HUDEP-2 (cell line): ENCODE results near the gene C6orf89.
"Not testable (repeated sequence)": the region's sequence is repeated elsewhere in the genome, so short reads cannot be mapped to it uniquely, and the experiment has no call there.

ENCODE experiments used
- DNase-seq, 76 experiments: peaks; one replicate each; lab custom pipeline; 2025; ENCODE audit not compliant: unreplicated experiment in 76 of 76; lab: John Stamatoyannopoulos, UW

The C6orf89 gene

DNA sequence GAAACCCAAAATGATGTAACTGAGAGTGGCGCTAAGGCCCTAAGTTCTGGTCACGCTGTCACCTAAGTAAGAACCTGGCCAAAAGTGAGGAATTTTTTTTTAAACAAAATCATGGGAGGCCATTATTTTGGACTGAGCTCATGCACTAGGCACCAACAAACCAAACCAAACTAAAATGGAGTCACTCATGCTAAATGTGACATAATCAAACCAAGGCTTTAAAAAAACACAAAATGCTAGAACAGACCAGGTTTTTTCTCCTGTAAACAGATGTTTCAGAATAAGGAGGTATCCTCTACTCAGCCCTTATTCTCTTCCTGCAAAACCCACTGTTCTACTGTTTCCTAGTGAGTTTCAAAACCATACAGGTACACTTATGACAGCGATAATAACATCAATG lies 1.1 kb upstream of the C6orf89 start:
- DNase-seq = no peak

DNA sequence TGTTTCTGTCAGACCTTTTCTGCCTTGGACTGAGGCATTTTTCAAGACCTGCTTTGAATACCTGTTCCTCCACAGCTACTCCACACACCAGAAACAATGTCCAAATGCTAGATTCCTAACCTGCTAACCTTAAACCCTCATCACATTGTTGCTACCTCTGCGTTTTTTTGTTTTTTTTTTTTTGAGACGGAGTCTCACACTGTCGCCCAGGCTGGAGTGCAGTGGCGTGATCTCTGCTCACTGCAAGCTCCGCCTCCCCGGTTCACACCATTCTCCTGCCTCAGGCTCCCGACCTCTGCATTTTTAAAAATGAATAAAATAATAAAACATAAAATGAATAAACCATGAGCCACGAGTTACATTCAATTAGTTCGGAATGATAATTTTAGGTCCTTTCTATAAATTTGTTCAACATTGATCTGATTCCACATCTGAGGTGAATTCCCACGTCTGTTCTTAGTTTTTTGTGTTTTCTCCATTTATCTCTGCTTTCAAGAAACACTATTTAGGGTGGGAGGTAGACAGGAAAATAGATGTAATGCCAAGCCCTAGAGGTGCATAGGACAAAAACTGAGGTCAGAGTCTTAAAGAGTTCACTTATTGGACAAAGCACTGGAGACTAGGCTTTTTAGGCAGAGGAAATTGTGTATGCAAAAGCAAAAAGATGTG lies 1.3 kb downstream of the C6orf89 start:
- DNase-seq = peak in 39 of 76 experiments; percentile 21 to 69 (median 39)

DNA sequence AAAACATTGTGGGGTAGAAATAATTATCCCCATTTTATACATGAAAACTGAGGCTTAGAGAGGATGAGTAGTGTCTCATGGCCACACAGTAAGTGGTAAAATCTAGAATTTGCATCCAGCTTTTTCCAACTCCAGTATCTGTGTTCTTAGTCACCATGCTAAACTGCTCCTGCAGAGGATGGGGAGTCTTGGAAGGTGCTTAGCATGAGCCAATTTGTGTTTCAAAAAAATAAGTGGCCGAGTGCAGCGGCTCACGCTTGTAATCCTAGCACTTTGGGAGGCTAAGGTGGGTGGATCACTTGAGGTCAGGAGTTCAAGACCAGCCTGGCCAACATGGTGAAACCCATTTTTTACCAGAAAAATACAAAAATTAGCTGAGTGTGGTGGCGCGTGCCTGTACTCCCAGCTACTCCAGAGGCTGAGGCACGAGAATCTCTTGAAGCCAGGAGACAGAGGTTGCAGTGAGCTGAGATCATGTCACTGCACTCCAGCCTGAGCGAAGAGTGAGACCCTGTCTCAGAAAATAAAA lies 2.4 kb downstream of the C6orf89 start:
- no peak for DNase-seq

DNA sequence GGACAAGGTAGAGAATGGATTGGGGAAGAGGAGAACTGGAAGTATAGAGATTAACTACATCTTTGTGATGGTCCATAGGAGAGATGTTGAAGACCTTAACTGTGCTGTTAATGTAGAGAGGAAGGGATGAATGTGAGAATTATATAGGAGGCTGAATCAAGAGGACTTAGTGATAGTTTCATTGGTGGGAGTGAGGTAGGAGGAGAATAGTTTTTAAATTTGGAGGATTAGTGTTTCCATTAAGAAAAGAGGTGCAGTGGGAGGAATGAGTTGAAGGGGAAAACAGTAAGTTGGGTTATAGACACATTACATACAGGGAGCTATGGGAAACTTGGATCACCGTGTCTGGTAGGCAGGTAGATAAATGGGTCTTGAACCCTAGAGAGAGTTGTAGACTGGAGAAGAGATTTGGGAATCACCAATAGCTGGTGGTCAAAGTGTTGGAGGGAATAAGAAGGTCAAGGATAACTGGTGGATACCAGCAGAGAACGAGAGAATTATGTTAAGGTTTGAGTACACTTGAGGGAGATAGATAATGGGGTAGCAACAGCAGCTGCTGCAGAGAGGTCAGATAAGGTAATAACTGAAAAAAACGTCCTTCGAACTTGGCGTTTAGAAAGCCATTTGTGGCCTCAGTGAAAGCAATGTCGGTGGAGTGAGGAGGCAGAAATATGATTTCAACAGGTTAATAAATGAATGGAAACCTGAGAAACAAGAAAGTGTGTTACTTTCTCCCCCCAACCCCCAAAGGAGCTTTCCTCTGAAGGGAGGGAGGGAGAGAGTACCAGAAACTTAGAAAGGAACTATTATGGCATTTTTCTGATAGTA lies 3.1 kb downstream of the C6orf89 start:
- peak in 48 of 76 experiments; percentile 14 to 86 (median 60) for DNase-seq

DNA sequence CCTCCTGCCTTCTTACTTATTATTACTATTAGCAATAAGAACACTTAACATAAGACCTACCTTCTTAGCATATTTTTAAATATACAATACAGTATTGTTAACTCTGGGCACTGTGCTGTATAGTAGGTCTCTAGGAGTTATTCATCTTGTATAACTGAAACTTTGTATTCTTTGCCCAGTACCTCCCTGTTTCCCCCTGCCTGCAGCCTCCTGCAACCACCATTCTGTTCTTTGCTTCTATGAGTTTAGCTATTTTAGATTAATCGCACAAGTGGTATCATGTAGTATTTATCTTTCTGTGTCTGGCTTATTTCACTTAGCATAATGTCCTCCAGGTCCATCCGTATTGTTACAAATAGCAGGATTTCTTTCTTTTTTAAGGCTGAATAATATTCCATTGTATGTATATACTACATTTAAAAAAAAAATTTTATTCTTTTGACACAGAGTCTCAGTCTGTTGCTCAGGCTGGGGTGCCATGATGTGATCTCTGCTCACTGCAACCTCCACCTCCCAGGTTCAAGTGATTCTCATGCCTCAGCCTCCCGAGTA lies 4.4 kb downstream of the C6orf89 start:
- peak in 3 of 76 experiments; percentile 9 to 21 (median 10) for DNase-seq

DNA sequence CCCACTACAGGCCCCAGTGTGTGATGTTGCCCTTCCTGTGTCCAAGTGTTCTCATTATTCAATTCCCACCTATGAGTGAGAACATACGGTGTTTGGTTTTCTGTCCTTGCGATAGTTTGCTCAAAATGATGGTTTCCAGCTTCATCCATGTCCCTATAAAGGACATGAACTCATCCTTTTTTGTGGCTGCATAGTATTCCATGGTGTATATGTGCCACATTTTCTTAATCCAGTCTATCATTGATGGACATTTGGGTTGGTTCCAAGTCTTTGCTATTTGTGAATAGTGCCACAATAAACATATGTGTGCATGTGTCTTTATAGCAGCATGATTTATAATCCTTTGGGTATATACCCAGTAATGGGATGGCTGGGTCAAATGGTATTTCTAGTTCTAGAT lies 5.4 kb downstream of the C6orf89 start:
- DNase-seq = not testable (repeated sequence)

DNA sequence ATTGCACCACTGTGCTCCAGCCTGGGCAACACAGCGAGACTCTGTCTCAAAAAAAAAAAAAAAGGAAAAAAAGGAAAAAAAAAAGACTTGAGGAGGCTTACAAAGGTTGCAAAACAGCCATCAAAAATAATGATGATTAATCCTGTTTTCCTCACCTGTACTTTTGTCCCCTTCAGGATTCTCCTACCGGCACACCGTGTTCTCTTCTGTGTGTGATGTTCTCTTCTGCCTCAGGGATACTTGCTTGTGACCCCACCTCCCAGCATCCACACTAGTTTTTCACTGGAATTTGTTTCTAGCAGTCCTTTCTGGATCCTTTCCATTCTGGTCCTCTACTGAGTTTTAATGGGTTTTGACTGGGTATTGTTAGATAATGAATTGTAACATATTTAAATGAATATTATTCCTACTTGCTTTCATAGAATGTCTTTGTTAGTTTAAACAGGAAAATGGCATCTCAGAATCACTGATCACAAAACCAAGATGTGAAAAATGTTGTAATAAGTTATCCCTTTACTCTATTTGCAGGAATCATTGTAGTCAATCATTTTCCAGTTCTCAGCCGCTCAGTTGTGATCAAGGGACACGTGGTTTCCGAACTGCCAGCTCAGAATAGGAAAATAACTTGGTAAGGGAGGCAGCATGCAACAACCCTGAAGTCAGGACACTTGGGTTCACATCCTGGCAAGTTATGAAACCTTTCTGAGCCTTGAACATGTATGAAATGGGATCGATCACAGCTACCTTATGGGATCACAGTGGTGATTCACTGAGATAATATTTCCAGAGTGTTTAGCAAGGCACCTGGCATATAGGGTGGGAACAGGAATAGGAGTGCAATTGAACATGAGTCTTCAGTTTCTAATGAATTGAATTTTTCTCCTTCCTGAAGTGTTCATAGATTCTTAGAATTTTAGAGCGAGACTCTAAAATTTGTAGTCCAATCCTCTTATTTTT lies 8.5 kb downstream of the C6orf89 start:
- DNase-seq = no peak

DNA sequence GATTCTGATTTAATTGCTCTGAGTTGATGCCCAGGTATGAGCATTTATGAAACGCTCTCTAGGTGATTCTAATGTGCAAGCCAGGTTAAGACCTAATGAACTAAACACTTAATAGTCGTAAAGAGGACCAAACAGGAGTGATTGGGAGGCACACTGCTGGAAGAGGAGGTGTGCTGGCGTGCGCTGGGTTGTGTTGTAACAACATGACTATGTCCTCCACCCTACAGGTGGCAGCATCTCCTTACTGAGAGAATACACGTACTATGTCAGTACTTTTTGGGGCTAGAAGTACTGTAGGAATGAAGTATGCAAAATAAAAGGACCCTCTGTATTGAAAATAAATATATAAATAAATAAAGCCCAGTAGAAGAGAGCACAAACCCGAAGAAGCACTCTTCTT lies 11.9 kb downstream of the C6orf89 start:
- peak in 1 of 76 experiments; percentile 22 for DNase-seq

DNA sequence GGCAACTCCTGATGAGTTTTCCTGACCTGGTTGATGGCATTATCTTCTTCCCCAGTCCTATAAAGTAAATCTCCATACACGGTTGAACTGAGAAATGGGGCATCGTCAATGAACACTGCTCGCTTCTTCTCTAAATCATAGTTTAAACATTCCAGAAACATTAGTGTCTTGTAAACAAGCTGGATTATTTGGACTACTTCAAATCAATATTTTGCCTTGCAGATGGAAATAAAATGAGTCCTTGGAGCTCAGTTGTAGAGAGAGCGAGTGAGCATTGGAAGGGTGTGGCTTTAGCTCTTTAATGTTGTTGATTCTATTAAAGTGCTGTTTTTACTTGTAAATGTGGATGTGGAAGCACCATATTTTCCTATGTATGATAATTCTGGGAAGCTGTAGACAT lies 18.4 kb downstream of the C6orf89 start:
- no peak for DNase-seq

DNA sequence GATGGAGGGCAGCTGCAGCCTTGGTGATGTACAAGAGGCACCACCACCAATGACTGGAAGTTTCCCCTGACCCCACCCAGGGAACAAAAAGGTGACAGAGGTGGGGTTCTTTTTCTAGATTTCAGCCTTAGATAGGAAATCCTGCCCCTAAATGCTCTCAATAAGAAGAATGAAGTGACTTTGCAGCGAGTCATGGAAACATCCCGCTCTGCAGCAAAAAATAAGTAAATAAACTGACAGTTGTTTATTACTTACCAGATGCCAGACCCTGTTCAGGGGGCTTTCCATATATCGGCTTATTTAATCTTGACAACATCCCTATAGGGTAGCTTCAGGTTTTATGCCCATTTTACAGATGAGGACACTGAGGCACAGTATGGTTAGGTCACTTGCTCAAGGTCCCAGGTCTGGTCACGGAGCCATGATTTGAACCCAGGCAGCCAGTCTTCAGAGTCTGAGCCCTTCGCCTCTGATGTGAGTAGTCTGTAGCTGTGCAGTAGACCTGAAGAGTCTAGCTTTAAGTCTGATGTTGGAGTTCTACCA lies 19.2 kb downstream of the C6orf89 start:
- no peak for DNase-seq

DNA sequence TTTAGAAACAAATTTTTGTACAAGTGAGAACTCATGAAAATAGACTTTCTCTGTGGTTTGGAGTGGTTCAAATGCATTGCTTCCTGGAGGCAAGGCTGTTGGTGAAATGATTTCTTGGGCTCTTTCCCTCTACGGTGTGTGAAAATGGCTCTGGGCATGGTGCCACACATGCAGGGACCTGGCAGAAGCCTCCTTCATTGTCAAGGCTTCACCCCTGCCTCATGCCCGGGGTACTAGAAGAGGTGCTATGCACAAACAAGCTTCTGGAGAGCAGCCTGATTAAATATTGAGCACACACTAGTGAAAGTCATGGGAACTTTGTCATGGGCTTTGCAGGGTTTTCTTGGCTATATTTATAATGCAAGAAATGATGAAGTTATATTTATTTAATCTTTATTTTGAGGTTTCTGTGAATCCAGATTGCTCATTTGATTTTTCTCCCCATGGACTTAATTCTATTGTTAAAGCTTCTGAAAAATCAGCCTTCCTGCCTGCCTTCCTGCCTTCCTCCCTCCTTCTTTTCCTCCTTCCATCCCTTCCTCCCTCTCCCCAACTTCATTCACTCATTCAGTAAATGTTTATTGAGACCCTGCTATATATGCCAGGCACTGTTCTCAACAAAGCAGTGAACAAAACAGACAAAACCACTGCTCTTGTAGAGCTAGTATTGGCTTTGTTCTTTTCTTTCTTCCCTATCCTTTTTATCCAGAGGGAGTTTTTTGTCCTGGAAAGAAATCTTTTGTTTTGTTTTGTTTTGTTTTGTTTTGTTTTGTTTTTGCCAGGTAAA lies 21.0 kb downstream of the C6orf89 start:
- peak in 1 of 76 experiments; percentile 9 for DNase-seq

DNA sequence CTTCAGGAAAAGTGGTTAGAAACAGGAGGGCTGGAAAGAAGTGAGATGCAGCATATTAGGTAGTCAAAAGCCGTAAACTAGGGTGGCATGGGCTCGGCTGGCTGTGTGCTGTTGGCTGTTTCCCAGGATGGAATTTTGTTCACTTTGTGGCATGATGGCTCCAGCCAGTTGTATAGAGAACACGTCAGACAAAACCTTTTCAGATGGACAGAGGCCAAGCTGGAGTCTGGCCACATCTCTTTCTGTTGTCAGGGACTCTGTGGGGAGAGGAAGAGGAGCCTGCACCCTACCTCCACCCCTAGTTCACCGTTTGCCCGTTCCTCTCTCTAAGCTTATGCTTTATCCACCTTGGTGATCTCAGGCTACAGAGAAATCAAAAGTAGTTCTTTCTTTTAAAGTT lies 22.0 kb downstream of the C6orf89 start:
- peak in 4 of 76 experiments; percentile 18 to 22 (median 20) for DNase-seq

DNA sequence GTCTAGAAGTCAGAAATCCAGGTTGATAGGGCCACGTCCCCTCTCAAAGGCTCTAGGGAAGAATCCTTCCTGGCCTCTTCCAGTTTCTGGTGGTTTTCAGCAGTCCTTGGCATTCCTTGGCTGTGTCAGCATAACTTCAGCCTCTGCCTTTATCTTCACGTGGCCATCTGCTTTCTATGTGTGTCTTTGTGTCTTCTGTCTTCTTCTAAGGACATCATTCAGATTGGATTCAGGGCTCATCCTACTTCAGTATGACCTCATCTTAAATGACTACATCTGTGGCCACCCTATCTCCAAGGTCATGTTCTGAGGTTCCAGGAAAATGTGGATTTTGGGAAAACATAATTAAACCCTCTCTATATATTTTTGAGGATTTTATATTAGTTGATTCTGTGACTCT lies 23.0 kb downstream of the C6orf89 start:
- peak in 13 of 76 experiments; percentile 4 to 53 (median 31) for DNase-seq

DNA sequence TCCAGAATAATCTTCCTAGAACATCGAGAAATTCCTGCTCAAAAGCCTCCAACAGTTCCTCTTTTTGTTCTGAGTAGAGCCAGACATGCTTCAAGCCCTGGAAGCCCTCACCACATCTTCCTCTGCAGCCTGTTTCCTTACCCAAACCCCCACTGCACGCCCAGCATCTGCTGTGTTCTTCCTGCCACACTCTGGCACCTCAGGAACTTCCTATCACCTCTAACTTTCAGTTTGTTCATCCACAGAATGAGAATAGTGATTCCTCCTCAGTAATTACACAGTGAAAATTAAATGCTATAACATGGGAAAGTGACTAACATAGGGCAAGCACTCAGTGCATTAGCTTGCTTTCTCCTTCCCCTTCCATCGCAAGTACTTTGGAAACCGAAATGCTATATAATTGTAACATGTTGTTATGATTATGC lies 26.3 kb downstream of the C6orf89 start:
- no peak for DNase-seq

DNA sequence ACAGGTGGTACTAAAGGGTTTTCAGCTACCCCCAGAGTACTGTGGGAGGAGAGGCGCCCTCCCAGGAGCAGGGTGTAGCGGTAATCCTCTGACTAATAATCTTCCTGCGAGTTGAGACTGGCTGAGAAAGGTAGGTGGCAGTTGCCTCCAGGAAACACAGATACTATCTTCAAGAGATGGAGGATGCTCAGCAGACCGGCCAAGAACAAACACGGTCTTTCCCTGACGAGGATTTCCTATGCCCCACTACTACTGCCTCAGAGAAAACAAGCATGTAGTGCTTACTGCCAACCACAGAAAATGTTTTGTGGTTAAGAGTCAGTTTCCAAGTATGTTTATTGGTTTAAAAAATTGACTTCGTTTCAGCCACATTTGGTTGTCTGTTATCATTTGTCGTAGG lies 26.8 kb downstream of the C6orf89 start:
- no peak for DNase-seq

DNA sequence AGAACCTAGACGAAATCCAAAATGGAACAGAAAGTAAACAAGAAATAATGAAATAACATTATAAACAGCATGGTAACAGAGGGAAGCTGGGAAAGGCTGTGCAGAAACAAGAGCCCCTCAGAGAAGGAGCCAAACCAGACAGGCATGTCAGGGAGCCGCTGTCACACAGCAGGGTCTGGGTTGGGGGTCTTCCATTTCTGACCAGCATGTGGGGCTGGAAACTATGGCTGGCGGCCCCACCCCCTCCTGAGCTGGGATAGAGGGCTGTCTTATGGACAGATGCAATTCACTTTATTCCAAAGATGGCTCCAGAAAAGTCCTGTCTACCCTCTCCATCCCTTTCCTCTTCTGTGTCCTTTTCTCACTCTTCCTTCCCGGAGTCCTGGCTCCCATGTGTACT lies 27.3 kb downstream of the C6orf89 start:
- no peak for DNase-seq

DNA sequence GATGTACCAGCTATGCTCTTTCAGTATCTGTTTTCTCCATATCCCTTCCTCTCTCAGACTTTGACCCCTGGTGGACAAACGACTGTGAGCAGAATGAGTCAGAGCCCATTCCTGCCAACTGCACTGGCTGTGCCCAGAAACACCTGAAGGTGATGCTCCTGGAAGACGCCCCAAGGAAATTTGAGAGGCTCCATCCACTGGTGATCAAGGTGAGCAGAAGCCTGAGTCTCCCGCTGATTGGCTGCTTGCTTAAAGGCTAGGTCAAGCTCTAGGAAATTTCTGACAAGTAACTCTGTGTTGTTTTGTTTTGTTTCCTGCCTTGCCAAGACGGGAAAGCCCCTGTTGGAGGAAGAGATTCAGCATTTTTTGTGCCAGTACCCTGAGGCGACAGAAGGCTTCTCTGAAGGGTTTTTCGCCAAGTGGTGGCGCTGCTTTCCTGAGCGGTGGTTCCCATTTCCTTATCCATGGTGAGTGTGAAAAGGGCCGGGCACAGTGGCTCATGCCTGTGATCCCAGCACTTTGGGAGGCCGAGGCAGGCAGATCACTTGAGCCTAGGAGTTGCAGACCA lies 28.6 kb downstream of the C6orf89 start:
- no peak for DNase-seq

DNA sequence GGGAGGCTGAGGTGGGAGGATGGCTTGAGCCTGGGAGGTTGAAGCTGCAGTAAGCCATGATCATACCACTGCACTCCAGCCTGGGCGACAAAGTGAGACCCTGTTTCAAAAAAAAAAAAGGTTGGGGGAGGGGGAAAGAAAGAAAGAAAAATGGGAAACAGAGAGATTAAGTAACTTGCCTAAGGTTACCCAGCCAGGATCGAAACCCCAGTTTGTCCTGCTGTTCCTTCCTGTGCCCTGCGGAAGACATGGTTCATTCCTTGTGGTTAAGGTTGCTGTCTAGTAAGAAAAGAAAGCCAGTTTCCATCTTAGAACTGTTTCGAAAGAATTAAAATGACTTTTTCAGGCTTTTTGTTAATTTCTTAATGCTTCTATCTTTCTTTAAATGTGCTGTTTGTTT lies 29.8 kb downstream of the C6orf89 start:
- no peak for DNase-seq

DNA sequence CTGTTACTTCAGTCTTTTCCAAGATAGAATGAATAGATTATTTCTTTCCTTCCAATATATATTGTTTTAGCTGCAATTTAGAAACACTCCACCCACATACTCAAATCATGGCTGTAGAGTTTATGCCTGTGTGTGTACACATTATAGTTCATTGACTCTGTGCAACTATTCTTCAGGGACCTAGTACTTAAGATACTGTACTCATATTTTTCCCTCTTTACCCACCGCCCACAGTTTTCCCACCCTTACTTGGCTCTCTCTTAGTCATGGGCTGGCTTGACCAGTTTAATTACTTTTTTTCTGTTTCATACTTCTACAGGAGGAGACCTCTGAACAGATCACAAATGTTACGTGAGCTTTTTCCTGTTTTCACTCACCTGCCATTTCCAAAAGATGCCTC lies 30.4 kb downstream of the C6orf89 start:
- DNase-seq = no peak
